Measurements from ENCODE around the gene DUSP5. TPM values are rescaled to one million over a fixed set of nuclear protein-coding genes. Genes with fewer than 3 reads are reported as not detected.

Gene DUSP5
- total RNA-seq, 1 donor from 2014 or later, result 14.8 TPM

DNA sequence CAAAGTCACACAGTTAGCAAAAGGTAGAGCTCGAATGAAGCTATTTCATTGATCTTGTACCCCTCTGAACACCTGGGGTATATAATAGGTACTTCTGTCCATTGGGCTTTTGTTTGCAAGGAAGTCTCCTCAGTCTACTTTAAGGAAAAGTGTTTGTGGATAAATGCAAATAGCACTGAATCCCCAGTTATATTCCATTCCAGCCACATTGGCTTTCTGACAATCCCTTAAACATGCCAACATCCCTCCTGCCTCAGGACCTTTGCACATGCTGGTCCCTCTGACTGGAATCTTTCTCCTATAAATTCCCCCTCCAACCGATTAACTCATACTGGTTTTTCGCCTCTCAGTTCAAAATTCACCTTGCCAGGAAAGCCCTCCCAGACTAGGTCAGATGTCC, 17.1 kb downstream of the DUSP5 start:
- DNase-seq (ENCODE audit: low spot score in 2 of 2, unreplicated experiment in 2 of 2), result no peak
- no peaks in the 10 kb centered on the region for H3K4me1 Mint-ChIP-seq
- no peak overlapping the region for H3K27ac Mint-ChIP-seq
- TF ChIP-seq, protein P1, sequence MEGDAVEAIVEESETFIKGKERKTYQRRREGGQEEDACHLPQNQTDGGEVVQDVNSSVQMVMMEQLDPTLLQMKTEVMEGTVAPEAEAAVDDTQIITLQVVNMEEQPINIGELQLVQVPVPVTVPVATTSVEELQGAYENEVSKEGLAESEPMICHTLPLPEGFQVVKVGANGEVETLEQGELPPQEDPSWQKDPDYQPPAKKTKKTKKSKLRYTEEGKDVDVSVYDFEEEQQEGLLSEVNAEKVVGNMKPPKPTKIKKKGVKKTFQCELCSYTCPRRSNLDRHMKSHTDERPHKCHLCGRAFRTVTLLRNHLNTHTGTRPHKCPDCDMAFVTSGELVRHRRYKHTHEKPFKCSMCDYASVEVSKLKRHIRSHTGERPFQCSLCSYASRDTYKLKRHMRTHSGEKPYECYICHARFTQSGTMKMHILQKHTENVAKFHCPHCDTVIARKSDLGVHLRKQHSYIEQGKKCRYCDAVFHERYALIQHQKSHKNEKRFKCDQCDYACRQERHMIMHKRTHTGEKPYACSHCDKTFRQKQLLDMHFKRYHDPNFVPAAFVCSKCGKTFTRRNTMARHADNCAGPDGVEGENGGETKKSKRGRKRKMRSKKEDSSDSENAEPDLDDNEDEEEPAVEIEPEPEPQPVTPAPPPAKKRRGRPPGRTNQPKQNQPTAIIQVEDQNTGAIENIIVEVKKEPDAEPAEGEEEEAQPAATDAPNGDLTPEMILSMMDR (IDR thresholded peaks at IDR 0.05; ENCODE audit: unreplicated experiment), result no peak
- H3K36me3 Mint-ChIP-seq, result peaks cover 3% of the 10 kb centered on the region
- peaks cover 3% of the 10 kb centered on the region for H3K27me3 Mint-ChIP-seq (ENCODE audit: low read depth)
- H3K4me3 Mint-ChIP-seq, result no peak overlapping the region
- peaks cover 9% of the 10 kb centered on the region for H3K9me3 Mint-ChIP-seq

GRCh38 chr10:110516815-110517492, 19.2 kb downstream of the DUSP5 start:
- Mint-ChIP-seq H3K4me3 (no peak overlapping the region), H3K9me3 (peaks cover 9% of the 10 kb centered on the region), H3K27ac (no peak overlapping the region), H3K36me3 (no peaks in the 10 kb centered on the region), H3K4me1 (no peaks in the 10 kb centered on the region), H3K27me3 (ENCODE audit: low read depth) (peaks cover 3% of the 10 kb centered on the region)
- no peak for DNase-seq (ENCODE audit: low spot score in 2 of 2, unreplicated experiment in 2 of 2)
- TF ChIP-seq, protein P1 (IDR thresholded peaks at IDR 0.05; ENCODE audit: unreplicated experiment), result no peak

GRCh38 chr10:110522365-110522988, 24.8 kb downstream of the DUSP5 start:
- Mint-ChIP-seq H3K27ac (no peak overlapping the region), H3K4me1 (no peaks in the 10 kb centered on the region), H3K4me3 (no peak overlapping the region), H3K9me3 (no peaks in the 10 kb centered on the region), H3K36me3 (no peaks in the 10 kb centered on the region), H3K27me3 (ENCODE audit: low read depth) (peaks cover 11% of the 10 kb centered on the region)
- TF ChIP-seq, protein P1 (IDR thresholded peaks at IDR 0.05; ENCODE audit: unreplicated experiment), result no peak
- no peak for DNase-seq (ENCODE audit: low spot score in 2 of 2, unreplicated experiment in 2 of 2)

DNA sequence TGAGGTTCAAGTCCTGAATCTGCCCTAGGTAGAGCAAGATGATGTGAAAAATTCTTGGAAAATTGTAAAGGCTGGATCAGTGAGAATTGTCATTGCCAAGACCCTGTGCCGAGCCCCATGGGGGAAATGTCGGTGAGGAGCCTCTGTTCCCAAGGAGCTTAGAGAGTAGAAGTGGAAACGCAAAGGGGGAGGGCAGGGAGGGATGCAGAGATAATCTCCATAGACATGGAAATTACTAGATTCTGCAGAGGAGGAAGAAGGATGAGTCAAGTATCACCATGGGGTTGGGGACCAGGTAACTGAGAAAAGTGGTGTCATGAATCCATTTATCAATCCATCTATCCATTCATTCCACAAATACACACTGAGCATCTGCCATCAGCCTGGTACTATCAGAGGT, 26.0 kb downstream of the DUSP5 start:
- H3K4me1 Mint-ChIP-seq, result no peaks in the 10 kb centered on the region
- TF ChIP-seq, protein P1 (IDR thresholded peaks at IDR 0.05; ENCODE audit: unreplicated experiment), result no peak
- H3K4me3 Mint-ChIP-seq, result no peak overlapping the region
- H3K9me3 Mint-ChIP-seq, result no peaks in the 10 kb centered on the region
- DNase-seq (ENCODE audit: low spot score in 2 of 2, unreplicated experiment in 2 of 2), result no peak
- H3K27me3 Mint-ChIP-seq (ENCODE audit: low read depth), result peaks cover 15% of the 10 kb centered on the region
- no peaks in the 10 kb centered on the region for H3K36me3 Mint-ChIP-seq
- H3K27ac Mint-ChIP-seq, result no peak overlapping the region

DNA sequence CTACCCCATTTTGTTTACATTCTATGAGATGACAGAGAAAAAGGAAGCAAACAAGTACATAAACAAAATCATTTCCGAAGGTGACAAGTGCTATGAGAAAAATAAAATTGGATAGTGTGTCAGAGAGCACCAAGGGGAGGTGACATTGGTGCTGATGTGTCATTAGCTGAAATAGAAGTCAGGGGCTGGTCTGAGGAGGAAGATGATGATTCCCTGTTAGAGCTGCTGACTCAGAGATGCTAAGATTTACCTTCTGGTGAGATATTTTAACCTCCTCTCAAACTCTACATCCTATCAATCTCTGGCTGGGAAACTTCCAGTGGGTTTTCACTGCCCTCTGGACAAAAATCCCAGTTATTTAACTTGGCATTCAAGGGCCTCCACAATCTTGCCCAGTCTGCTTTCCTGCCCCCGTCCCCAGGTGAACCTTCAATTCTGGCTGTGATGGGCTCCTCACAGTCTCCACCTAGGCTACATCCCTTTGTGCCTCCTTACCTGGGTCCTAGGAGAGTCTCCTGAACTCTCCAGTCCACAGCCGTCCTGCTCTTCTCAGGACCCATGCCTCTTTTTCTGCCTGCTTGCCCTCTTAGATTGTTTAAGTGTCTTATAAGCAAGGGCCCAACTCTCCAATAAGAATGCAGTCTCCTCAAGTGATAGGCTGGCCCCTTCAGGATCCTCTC, 26.6 kb downstream of the DUSP5 start:
- TF ChIP-seq, protein P1 (IDR thresholded peaks at IDR 0.05; ENCODE audit: unreplicated experiment), result no peak
- Mint-ChIP-seq H3K4me3 (no peak overlapping the region), H3K36me3 (no peaks in the 10 kb centered on the region), H3K9me3 (no peaks in the 10 kb centered on the region), H3K4me1 (no peaks in the 10 kb centered on the region), H3K27me3 (ENCODE audit: low read depth) (peaks cover 17% of the 10 kb centered on the region), H3K27ac (no peak overlapping the region)
- no peak for DNase-seq (ENCODE audit: low spot score in 2 of 2, unreplicated experiment in 2 of 2)

All from mesothelial cell of epicardium (in vitro differentiated cells).